ENCODE measurements around the gene TRIM43. TPM values are rescaled to one million over a fixed set of nuclear protein-coding genes. Genes with fewer than 3 reads are reported as not detected.
A peak's percentile ranks its signal among the peaks of the same experiment; 100 is the strongest.
"Not testable (repeated sequence)": the region's sequence is repeated elsewhere in the genome, so short reads cannot be mapped to it uniquely, and the experiment has no call there.

TRIM43 gene
- polyA plus RNA-seq (2013) = not detected

DNA sequence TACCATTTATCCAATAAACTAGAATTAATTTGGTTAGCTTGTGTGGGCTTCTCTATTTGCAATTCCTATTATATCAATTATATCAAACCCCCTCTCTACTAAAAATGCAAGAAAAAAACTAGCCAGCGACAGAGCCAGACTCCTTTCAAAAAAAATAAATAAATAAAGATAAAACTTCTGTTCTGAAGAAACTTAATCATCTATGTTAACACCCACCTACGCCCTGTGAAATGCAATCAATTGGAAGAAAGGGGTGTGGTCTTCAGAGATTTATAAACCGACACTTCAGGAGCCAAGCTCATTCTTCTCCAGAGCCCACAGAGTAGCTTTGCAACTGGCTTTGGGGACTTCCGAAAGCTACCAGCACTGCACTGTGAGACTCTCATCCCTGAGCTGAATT lies at the start of gene TRIM43:
TRIM43 (plus strand) TSS at position 301 of the 400 bp plus-strand sequence. CDS start 2,023 bp downstream, outside the sequence.
- H3K4me1 ChIP-seq (ENCODE audit: control extremely low read depth in 1 of 4, control insufficient read depth in 4 of 4, insufficient read depth in 4 of 4, low read length in 3 of 4); CTCF ChIA-PET; DNase-seq; H3K9me3 ChIP-seq (ENCODE audit: control extremely low read depth in 1 of 5, control insufficient read depth in 4 of 5, insufficient read depth in 2 of 5, low read depth in 1 of 5, low read length in 4 of 5); H3K27me3 ChIP-seq (replicated peaks in 2 of 5; ENCODE audit: control insufficient read depth in 4 of 5, insufficient read depth in 5 of 5, low read length in 4 of 5); H3K36me3 ChIP-seq (ENCODE audit: control insufficient read depth in 4 of 4, insufficient read depth in 4 of 4, low read length in 3 of 4); POLR2A ChIA-PET; H3K27ac ChIP-seq (ENCODE audit: insufficient read depth in 1 of 2, low read depth in 1 of 2, low read length in 2 of 2, poor library complexity in 1 of 2, severe bottlenecking in 2 of 2); H3K4me3 ChIP-seq (ENCODE audit: control insufficient read depth in 1 of 7, extremely low read depth in 1 of 7, insufficient read depth in 4 of 7, low read depth in 2 of 7, low read length in 6 of 7): not testable (repeated sequence)
- no CpG with 5 or more reads among the region's 4 CpGs for WGBS (ENCODE audit: insufficient coverage)

DNA sequence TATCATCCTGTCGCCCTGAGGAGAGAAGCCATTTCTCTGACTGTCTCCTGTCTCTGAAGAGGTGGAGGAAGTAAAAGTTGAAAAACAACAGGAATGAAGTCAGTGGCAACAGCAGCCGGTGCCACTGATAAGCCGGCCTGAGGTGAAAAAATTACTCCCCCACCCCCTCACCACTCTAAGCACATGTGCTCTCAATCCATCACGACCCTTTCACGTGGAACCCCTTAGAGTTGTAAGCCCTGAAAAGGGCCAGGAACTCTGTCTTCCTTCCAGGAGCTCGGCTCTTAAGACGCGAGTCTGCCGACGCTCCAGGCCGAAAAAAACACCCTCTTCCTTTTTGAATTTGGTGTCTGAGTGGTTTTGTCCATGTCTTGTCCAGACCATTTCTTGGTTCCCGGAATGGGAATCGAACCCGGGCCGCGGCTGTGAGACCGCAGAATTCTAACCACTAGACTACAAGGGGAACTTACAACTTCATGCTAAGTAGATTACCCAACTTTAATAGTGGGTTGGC lies 40.7 kb upstream of the TRIM43 start:
- H3K4me1 ChIP-seq (ENCODE audit: control extremely low read depth in 1 of 4, control insufficient read depth in 4 of 4, insufficient read depth in 4 of 4, low read length in 3 of 4) = peaks cover 0 to 12% (median 2%) of the 10 kb centered on the region in 4 experiments
- no peaks in the 10 kb centered on the region for H3K36me3 ChIP-seq (ENCODE audit: control insufficient read depth in 4 of 4, insufficient read depth in 4 of 4, low read length in 3 of 4)
- DNase-seq = peak; percentile 15 to 77 (median 64)
- H3K4me3 ChIP-seq (ENCODE audit: control insufficient read depth in 1 of 7, extremely low read depth in 1 of 7, insufficient read depth in 4 of 7, low read depth in 2 of 7, low read length in 6 of 7) = peak overlapping the region in 2 of 7 experiments; percentile 26 to 33
- WGBS (ENCODE audit: insufficient coverage) = 25% methylated on average over 11 of the region's 17 CpGs
- CTCF ChIA-PET = no interaction called here
- POLR2A ChIA-PET = no interaction called here
- H3K9me3 ChIP-seq (ENCODE audit: control extremely low read depth in 1 of 5, control insufficient read depth in 4 of 5, insufficient read depth in 2 of 5, low read depth in 1 of 5, low read length in 4 of 5) = no peaks in the 10 kb centered on the region
- H3K27me3 ChIP-seq (replicated peaks in 2 of 5; ENCODE audit: control insufficient read depth in 4 of 5, insufficient read depth in 5 of 5, low read length in 4 of 5) = no peaks in the 10 kb centered on the region
- no peak overlapping the region for H3K27ac ChIP-seq (ENCODE audit: insufficient read depth in 1 of 2, low read depth in 1 of 2, low read length in 2 of 2, poor library complexity in 1 of 2, severe bottlenecking in 2 of 2)

DNA sequence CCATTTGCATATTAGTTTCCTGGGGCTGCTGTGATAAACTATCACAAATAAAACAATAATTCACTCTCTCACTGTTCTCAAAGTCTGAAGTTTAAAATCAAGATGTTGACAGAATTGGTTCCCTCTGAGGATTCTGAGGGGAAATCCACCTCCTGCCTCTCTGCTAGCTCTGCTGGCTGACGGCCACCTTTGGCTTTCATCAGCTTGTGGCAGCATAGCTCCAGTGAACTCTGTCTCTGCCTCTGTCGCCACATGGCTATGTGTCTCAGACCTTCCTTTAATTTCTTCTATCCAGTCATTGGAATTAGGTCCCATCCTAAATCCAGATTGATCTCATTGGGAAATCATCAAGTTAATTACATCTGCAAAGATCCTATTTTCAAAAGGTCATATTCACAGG lies 38.9 kb upstream of the TRIM43 start:
- peaks cover 0 to 12% (median 2%) of the 10 kb centered on the region in 4 experiments for H3K4me1 ChIP-seq (ENCODE audit: control extremely low read depth in 1 of 4, control insufficient read depth in 4 of 4, insufficient read depth in 4 of 4, low read length in 3 of 4)
- WGBS (ENCODE audit: insufficient coverage) = 28% methylated on average over 2 of the region's 2 CpGs
- H3K36me3 ChIP-seq (ENCODE audit: control insufficient read depth in 4 of 4, insufficient read depth in 4 of 4, low read length in 3 of 4) = no peaks in the 10 kb centered on the region
- H3K27ac ChIP-seq (ENCODE audit: insufficient read depth in 1 of 2, low read depth in 1 of 2, low read length in 2 of 2, poor library complexity in 1 of 2, severe bottlenecking in 2 of 2) = no peak overlapping the region
- peak in 2 of 3 donors; percentile 45 to 50 for DNase-seq
- no peaks in the 10 kb centered on the region for H3K9me3 ChIP-seq (ENCODE audit: control extremely low read depth in 1 of 5, control insufficient read depth in 4 of 5, insufficient read depth in 2 of 5, low read depth in 1 of 5, low read length in 4 of 5)
- ChIA-PET CTCF (no interaction called here), POLR2A (no interaction called here)
- H3K27me3 ChIP-seq (replicated peaks in 2 of 5; ENCODE audit: control insufficient read depth in 4 of 5, insufficient read depth in 5 of 5, low read length in 4 of 5) = no peaks in the 10 kb centered on the region
- no peak overlapping the region for H3K4me3 ChIP-seq (ENCODE audit: control insufficient read depth in 1 of 7, extremely low read depth in 1 of 7, insufficient read depth in 4 of 7, low read depth in 2 of 7, low read length in 6 of 7)

DNA sequence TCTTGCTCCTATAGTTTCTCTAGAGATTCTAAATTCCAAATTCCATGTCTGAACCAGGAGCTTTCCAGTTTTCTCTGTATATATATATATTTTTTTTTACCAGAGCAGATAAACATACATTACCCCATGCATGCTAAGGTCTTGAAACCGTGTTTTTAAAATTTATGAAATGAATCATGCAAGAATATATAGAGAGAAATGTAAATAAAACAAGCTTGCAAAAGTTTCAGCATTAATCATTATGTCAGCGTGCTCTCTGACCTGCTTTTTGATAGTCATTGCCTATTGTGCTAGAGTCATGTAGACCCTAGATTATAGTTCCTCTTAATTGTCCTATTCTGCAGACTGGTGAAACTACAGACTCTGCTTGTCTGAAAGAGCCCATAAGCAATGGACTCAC lies 22.6 kb upstream of the TRIM43 start:
- Histone ChIP-seq H3K36me3 (ENCODE audit: control insufficient read depth in 4 of 4, insufficient read depth in 4 of 4, low read length in 3 of 4) (no peaks in the 10 kb centered on the region), H3K4me1 (ENCODE audit: control extremely low read depth in 1 of 4, control insufficient read depth in 4 of 4, insufficient read depth in 4 of 4, low read length in 3 of 4) (no peaks in the 10 kb centered on the region), H3K9me3 (ENCODE audit: control extremely low read depth in 1 of 5, control insufficient read depth in 4 of 5, insufficient read depth in 2 of 5, low read depth in 1 of 5, low read length in 4 of 5) (no peaks in the 10 kb centered on the region), H3K27me3 (replicated peaks in 2 of 5; ENCODE audit: control insufficient read depth in 4 of 5, insufficient read depth in 5 of 5, low read length in 4 of 5) (no peaks in the 10 kb centered on the region), H3K27ac (ENCODE audit: insufficient read depth in 1 of 2, low read depth in 1 of 2, low read length in 2 of 2, poor library complexity in 1 of 2, severe bottlenecking in 2 of 2) (no peak overlapping the region), H3K4me3 (ENCODE audit: control insufficient read depth in 1 of 7, extremely low read depth in 1 of 7, insufficient read depth in 4 of 7, low read depth in 2 of 7, low read length in 6 of 7) (no peak overlapping the region)
- WGBS (ENCODE audit: insufficient coverage) = 60% methylated on average over 1 of the region's 2 CpGs
- CTCF ChIA-PET = no interaction called here
- peak in 1 of 3 donors; percentile 12 for DNase-seq
- POLR2A ChIA-PET = no interaction called here

DNA sequence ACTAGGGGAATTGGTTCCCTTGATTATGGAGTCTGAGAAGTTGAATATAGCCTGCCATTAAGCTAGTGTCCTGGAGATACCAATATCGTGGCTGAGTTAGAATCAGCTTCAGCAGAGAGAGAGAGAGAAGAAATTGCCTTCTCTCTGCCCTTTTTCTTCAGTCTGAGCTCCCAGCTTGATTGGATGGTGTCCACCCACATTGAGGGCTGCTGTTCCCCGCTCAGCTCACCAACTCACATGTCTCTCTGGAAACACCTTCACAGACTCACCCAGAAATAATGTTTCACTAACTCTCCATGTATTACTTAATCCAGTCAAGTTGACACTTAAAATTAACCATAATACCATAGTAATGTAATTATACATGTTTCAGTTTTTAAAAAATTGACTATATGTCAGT lies 17.9 kb upstream of the TRIM43 start:
- H3K4me1 ChIP-seq (ENCODE audit: control extremely low read depth in 1 of 4, control insufficient read depth in 4 of 4, insufficient read depth in 4 of 4, low read length in 3 of 4) = no peaks in the 10 kb centered on the region
- WGBS (ENCODE audit: insufficient coverage) = 100% methylated on average over 2 of the region's 2 CpGs
- ChIA-PET POLR2A (no interaction called here), CTCF (no interaction called here)
- DNase-seq = no peak
- no peak overlapping the region for H3K4me3 ChIP-seq (ENCODE audit: control insufficient read depth in 1 of 7, extremely low read depth in 1 of 7, insufficient read depth in 4 of 7, low read depth in 2 of 7, low read length in 6 of 7)
- H3K9me3 ChIP-seq (ENCODE audit: control extremely low read depth in 1 of 5, control insufficient read depth in 4 of 5, insufficient read depth in 2 of 5, low read depth in 1 of 5, low read length in 4 of 5) = no peaks in the 10 kb centered on the region
- no peaks in the 10 kb centered on the region for H3K36me3 ChIP-seq (ENCODE audit: control insufficient read depth in 4 of 4, insufficient read depth in 4 of 4, low read length in 3 of 4)
- no peaks in the 10 kb centered on the region for H3K27me3 ChIP-seq (replicated peaks in 2 of 5; ENCODE audit: control insufficient read depth in 4 of 5, insufficient read depth in 5 of 5, low read length in 4 of 5)
- no peak overlapping the region for H3K27ac ChIP-seq (ENCODE audit: insufficient read depth in 1 of 2, low read depth in 1 of 2, low read length in 2 of 2, poor library complexity in 1 of 2, severe bottlenecking in 2 of 2)

DNA sequence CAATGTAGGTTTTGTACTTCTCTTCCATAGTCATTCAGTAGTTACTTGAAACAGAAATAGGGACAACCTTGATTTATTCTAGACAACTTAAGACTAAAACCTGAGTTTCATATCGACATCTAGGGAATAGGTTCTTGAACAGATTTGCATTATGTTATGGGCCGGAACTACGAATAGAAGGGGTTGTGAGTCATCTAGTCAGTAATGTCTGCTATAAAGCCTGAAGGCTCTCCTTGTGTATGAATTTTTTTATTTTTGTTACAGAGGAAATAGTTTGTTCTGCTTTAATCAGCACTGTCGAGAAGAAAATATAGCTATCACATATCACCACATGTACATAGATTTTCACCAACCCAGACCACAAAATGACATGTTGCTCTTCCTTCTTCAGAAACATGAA lies 17.3 kb upstream of the TRIM43 start:
- Histone ChIP-seq H3K9me3 (ENCODE audit: control extremely low read depth in 1 of 5, control insufficient read depth in 4 of 5, insufficient read depth in 2 of 5, low read depth in 1 of 5, low read length in 4 of 5) (no peaks in the 10 kb centered on the region), H3K4me1 (ENCODE audit: control extremely low read depth in 1 of 4, control insufficient read depth in 4 of 4, insufficient read depth in 4 of 4, low read length in 3 of 4) (no peaks in the 10 kb centered on the region), H3K4me3 (ENCODE audit: control insufficient read depth in 1 of 7, extremely low read depth in 1 of 7, insufficient read depth in 4 of 7, low read depth in 2 of 7, low read length in 6 of 7) (no peak overlapping the region), H3K27ac (ENCODE audit: insufficient read depth in 1 of 2, low read depth in 1 of 2, low read length in 2 of 2, poor library complexity in 1 of 2, severe bottlenecking in 2 of 2) (no peak overlapping the region), H3K27me3 (replicated peaks in 2 of 5; ENCODE audit: control insufficient read depth in 4 of 5, insufficient read depth in 5 of 5, low read length in 4 of 5) (no peaks in the 10 kb centered on the region), H3K36me3 (ENCODE audit: control insufficient read depth in 4 of 4, insufficient read depth in 4 of 4, low read length in 3 of 4) (no peaks in the 10 kb centered on the region)
- no CpG with 5 or more reads among the region's 4 CpGs for WGBS (ENCODE audit: insufficient coverage)
- CTCF ChIA-PET = interaction anchor here (0.8 kb wide), 1 partner anchor 13 kb away, joined by 3 read pairs; no protein-coding TSS in a partner anchor
- POLR2A ChIA-PET = no interaction called here
- DNase-seq = peak in 2 of 3 donors; percentile 21 to 47

DNA sequence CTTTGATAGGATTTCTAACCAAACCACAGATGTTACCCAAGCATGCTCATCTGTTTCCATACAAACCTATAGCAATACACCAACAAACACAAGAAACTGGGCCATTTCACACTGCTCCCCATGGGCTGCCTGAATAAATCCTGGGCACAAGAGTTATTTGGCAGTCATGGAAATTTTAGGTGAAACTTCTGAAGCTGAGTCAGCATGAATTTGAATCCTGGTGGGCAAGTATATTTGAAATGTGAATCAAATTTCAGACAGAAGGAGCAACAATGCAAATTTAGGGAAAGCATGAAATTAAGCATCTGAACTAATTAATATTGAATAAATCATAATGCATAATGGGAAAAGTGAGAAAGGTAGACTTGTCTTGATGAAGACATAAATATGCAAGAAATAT lies 15.9 kb upstream of the TRIM43 start:
- CTCF ChIA-PET = no interaction called here
- POLR2A ChIA-PET = no interaction called here
- no peaks in the 10 kb centered on the region for H3K9me3 ChIP-seq (ENCODE audit: control extremely low read depth in 1 of 5, control insufficient read depth in 4 of 5, insufficient read depth in 2 of 5, low read depth in 1 of 5, low read length in 4 of 5)

More for the DNA sequence above, 15.9 kb upstream of the TRIM43 start:
- Histone ChIP-seq H3K27me3 (replicated peaks in 2 of 5; ENCODE audit: control insufficient read depth in 4 of 5, insufficient read depth in 5 of 5, low read length in 4 of 5) (no peaks in the 10 kb centered on the region), H3K4me1 (ENCODE audit: control extremely low read depth in 1 of 4, control insufficient read depth in 4 of 4, insufficient read depth in 4 of 4, low read length in 3 of 4) (no peaks in the 10 kb centered on the region), H3K4me3 (ENCODE audit: control insufficient read depth in 1 of 7, extremely low read depth in 1 of 7, insufficient read depth in 4 of 7, low read depth in 2 of 7, low read length in 6 of 7) (no peak overlapping the region), H3K27ac (ENCODE audit: insufficient read depth in 1 of 2, low read depth in 1 of 2, low read length in 2 of 2, poor library complexity in 1 of 2, severe bottlenecking in 2 of 2) (no peak overlapping the region), H3K36me3 (ENCODE audit: control insufficient read depth in 4 of 4, insufficient read depth in 4 of 4, low read length in 3 of 4) (no peaks in the 10 kb centered on the region)
- no peak for DNase-seq
